Renal cortical epithelial cell (primary cell): ENCODE results near the gene SLC25A12. TPM values are rescaled to one million over a fixed set of nuclear protein-coding genes. Genes with fewer than 3 reads are reported as not detected.

ENCODE experiments used
- total RNA-seq: library from RNA; depleted of rRNA; stranded (reverse); fragments of >200 nt; gene quantifications from 2 replicates; pipeline ENCODE4 v1.2.3, GENCODE V29; 2014

SLC25A12 gene
- total RNA-seq, 1 donor from 2014 or later = 17.3 TPM

Other genes with a start within 250 kb of the SLC25A12 start
- 222 and 280 TPM in 2 replicates for gene DYNC1I2, start 206.8 kb downstream of the SLC25A12 start, total RNA-seq
- 39.8 and 60.1 TPM in 2 replicates for gene HAT1, start 28.2 kb upstream of the SLC25A12 start, total RNA-seq
- gene METAP1D, start 105.7 kb upstream of the SLC25A12 start, total RNA-seq = 1.9 and 4.8 TPM in 2 replicates
- gene DLX1, start 191.3 kb upstream of the SLC25A12 start, total RNA-seq = not detected in 2 replicates
- 0.17 TPM in 1 of 2 replicates, not detected in the other for gene DLX2, start 208.7 kb upstream of the SLC25A12 start, total RNA-seq